NCI-H1092 treated with DMSO at 0.1 percent for 48 hours (cell line): ENCODE measurements around the gene PRLR.
A peak's percentile ranks its signal among the peaks of the same experiment; 100 is the strongest.

Experiments
- DNase-seq: peaks from one replicate; lab custom pipeline; 2025; lab: John Stamatoyannopoulos, UW

Gene PRLR

DNA sequence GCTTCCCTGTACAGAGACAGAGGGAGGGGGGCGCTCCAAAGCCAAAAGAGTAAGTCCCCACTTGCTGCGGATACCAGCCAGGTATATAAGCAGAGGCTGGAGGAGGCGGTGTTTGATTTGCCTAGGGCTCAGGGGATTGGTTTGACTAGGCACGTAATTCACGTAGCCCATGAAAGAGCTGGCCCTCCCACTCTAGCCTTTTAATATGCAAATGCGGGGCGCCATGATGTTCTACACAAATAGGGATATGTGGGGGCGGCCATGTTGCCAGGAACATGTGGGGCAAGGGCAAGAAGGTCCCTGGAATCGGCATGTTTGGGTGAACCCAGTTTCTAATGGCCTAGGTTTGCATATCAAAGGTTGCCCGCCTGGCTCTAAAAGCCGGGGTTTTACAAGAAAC is 3.3 kb upstream of the PRLR start:
- DNase-seq: no peak

DNA sequence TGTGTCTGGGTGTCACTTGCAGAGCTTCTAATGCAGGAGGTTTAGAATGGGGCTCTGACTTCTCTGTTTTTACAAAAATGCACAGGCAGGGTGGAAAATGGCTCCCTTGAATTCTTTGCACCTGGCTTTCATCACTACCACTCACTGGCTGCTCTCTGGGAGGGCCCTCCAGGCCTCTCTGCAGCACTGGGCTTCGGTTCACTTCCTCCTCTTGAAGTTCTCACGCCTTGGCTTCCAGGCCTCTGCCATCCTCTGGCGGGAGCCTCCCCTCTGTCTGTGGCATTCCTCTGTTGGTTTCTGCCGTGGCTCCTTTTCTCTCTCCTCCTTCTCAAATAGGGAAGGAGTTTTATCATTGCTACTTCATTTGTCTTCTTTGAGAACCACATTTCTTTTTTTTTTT is 2.8 kb upstream of the PRLR start:
- DNase-seq: no peak

DNA sequence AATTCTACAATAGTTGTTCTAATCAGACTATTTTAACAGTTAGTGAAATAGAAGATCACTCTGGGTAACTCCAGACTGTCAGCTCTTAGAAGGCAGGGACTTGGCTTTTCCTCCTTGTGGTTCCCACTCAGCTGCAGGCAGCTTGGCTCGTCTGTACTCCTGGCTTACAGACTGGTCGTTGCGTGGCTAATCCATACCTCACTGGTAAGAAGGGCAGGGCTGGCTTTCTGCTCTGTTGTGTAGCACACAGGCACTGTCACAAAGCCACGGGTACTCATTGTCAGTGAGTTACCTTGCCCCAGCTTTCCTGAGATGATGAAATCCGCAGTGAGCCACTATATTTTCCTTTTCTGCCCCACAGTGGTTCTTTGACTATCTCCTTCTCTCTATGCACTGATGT is 1.8 kb upstream of the PRLR start:
- DNase-seq: no peak

DNA sequence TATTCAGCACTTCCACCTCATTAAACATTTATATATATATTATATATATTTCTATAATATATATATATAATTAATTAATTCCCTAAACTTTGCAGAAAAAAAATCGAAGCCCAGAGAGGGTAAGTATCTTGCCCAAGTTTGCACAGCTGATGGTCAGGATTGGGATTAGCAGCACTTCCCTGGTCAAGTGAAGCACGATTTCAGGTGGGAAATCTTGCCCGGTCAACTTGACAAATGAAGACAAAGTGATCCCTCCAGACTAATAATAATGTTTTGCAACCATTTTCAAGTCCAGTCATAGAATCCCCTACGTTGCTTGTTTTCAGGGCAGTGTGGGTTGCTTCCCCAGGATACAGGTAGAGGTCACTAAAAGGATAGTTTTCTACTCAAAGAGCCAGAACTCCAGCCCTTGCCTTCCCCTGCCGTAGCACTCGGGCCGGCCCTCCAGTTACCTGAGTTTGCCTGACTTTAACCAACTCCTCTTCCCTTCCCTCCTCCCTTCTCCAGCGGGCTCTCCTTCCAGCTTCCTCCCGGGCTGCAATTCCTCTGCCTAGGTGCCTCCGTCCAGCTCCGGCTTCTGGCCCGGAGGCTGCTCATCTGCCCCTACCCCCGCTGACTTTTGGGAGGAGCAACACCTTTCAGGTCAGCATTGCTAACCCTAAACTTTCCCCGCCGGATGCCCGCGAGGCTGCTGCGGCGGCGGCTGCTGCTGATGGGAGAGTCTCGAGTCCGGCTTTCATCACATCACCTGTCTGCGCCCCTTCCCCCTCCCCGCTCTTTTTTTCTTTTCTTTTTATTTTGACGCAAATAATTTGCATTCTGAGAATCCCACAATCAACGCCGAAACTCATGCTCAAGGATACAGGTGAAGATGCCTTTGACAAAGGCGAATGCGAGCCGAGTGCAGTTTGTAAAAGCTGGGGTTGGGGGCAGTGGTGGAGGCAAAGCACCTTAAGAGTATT is 930 bp downstream of the PRLR start:
- peak; percentile 3 for DNase-seq

DNA sequence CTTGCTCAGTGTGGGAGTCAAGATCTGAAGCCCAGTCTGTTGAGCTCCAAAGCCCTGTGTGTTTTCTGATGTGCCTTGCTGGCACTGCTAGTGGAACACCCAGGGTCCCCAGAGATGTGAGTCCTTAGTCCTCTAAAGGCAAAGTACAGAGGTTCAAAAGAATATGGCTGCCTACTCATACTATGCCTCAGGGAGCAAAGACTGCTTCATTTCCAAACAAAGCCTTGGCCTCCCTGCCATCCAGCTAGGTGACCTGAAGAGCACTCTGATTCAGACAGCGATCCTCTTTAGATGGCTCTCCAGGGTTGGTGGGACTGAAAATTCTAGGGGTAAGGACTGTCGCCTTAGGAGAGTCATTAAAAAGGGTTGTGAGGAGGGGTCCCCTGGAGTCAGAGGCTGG is 2.0 kb downstream of the PRLR start:
- no peak for DNase-seq

DNA sequence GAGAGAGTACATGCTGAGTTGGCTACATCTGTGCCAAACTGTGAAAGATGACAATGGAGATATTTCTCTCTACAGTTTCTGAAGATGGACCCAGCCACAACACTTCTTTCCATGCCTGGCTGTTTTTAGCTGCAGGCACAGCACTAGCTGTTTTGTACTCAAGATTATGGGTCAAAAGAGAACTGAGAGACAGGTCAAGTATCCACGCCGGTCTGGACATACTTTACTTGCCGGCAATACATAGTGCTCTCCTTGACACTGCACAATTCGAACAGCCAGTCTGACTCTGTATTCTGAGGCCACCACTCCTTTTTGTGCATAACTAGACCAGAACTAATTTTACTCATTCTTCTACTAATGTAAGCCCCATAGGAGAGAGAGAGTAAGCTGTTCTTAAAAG is 2.6 kb downstream of the PRLR start:
- DNase-seq: no peak

DNA sequence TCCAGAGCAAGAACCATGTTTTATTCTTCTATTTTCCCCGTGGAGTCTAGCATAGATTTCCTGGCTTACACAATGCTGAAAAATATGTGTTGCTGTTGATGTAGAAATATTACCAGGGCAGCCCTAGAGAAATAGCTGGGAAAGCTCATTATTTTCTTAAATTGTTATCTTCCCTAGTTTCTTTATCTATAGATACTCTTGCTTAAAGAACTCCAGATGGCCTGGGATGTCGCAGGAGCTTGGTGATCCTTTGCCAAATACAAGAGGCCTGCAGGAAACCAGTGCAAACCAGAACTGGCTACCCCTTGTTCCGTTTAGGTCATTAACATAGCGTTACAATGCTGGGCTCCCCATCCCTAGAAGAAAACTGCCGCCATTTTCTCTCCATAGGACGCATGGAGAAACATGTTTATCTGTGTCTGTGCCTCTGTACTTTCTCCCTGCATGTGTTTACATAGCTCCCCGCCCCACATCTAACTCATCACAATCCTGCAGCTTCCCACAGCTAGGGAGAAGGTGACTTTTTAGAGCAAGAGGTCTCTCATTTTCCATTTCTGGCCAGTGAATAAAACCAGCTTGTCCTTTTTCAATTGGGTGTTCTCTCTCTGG is 6.4 kb downstream of the PRLR start:
- DNase-seq: no peak

DNA sequence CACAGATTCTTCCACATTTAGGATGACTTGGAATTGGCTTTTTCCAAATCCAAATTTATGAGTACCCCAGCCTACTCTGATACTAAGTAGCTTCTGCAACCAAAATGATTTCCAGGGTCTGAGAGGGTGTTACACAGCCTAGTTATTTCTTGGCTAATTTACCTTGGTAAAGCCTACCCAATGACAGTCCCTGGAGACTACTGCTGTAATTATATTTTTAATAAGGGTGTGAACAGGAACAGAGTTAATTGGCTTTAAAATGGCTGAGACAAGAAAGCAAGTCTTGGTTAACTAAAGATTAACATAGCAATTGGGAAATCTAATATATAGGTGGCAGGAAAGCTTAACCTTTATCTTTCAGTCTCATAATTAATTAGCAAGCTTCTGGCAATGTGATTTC is 9.3 kb downstream of the PRLR start:
- no peak for DNase-seq

DNA sequence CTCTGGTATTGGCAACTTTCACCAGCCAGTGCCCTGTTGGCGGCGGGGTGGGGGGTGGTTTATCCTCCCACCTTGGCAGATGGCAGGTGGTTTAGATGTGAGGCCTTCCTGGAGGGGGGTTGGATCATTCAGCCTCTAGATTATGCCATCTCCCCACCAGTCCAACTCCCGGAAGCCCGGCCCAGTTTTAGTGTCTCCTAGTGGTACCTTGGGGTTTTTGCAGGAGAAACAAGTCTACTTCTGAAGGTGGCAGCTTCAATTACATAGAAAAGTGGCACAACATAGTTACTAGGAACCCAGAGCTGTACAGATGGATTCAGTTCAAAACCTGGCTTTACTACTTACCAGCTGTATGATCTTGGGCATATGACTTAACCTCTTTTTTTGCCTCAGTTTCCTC is 11.3 kb downstream of the PRLR start:
- DNase-seq: no peak

DNA sequence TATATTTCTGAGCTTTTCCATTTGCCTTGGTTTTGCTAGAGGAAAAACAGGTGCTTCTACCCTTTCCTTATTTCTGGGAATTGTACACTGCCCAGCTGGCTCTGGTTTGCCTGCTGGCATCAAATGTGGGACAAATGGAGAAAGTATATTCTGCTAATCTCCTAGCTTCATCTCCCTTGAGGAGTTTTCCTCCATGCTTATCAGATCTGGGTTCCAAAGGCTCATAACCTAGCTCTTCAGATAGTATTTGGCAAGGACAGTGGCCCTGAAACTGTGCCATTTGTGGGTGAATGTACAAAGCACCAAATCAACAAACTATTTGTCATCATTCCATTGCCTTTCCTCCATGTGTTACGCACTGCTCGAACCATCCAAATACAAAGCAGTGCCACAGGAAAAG is 16.2 kb downstream of the PRLR start:
- DNase-seq: no peak

DNA sequence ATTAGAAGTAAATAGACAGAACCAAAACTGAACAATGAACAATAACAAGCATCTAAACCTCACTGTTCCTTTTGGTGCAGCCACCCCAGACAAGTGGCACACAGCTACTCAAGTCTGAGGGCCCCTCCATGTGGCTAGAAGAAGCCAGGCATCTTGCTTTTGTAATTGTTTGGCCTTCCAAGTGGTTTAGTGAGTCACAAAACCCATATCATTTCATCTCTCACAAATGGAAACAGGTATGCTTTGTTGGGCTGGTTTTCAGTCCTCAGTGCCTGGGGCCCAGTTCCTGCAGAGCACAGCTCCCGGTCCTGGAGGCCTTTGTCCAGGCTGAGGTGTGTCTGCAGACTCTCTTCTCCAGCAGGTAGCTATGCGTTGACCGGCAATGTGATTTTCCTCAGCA is 16.7 kb downstream of the PRLR start:
- DNase-seq: no peak

DNA sequence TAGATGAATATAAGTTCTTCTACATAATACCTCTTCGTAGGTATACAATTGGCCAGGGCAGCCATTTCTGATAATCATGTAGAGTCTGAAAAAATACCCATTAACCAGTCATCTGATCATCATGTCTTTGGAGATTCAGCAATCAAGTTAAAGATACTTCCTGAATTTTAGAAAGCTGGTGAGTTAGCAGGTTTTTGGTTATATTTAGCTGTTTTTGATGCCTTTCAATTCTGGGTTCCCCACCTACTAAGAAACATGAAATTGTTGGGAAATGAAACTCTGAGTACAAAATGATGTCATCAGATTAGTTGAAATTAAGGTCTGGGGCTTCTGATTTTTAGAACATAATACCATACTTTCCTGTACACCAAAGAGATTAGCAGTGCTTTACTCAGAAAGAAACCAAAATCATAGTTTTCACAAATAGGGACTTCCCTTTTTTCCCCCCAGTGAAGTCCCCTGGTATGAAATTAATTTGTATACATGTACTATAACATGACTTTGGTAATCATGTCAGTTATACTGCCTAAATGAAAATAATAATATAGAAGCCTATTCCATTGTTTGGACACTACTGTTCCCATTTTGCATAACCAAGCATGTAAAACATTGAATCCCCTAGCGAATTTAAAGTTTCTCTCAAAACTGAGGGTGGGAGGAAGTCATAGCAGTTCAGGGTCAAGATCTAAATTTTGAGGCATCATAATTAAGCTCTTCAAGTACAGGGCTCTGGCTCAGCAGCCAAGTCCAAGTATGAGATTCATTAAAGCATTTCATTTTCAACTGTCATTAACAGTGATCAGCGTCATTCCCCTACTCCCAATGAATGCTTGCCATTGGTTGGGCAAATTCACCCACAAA is 17.9 kb downstream of the PRLR start:
- no peak for DNase-seq

DNA sequence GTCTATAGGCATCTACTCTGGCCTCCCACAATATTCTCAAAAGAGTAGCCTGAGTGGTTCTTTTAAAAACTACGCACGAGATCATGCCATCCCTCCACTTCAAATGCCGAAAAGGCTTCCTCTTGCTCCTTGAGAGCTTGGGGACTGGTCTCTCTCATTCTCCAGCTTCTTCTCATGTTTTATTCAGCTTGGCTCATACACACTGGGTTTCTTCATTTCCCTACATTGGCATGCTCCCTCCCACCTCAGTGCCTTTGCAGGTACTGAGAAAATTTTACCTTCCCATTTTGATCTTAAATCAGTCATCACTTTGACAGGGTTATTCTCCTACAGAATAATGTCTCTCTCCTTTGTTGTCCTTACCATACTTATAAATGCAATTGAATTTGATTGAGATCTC is 20.4 kb downstream of the PRLR start:
- DNase-seq: no peak

DNA sequence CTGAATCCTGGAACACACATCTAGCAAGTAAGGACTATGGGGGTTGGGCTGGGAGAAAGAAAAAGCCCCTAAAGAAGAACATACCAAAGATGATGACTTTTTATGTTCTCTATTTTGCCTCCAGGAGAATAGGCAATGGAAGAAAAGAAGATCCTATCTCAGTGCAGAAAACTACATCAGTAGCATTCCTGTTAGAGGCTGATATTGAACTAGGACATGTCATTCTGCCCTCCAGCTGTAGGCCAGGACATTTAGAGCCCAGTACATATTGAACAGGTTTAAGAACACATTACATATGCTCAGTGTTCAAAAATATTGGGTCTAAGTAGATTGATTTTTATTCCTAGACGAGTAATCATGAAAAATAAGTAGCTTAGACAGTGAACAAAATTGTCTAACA is 24.7 kb downstream of the PRLR start:
- DNase-seq: no peak

DNA sequence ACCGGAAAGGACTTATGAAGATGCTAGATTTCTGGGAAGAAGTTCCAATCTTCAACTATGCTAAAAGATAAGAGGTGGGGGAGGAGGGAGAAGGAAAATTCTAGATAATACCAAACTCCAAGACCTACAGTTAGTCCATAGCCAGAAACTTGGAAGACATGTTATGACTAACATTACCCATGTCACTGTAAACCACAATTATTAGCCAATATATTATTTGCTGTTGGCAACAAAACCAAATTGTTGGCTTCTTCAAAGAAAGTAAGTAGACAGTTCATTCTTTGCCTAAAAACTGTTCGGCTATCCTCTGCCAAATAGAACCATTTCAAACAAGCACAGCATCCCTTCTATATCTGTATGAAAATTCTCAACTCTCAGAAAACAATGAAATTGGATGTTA is 25.1 kb downstream of the PRLR start:
- no peak for DNase-seq

DNA sequence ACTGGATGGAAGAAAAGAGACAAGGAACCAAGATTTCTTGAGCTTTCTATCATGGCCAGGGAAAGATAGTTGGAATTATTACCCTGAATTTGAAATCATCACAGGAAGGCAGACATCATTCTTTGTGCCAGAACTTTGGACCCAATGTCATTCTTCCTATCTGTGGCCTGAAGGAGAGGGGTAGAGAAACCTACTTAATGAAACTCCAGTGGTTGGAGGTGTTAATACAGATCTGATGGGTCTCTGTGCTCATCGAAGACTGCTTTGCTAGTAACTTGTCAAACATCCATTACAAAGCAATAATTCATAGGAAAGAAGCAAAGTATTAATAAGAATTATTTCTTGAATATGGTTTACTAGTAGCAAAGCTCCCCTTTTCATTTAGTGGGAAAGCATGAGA is 26.9 kb downstream of the PRLR start:
- no peak for DNase-seq

DNA sequence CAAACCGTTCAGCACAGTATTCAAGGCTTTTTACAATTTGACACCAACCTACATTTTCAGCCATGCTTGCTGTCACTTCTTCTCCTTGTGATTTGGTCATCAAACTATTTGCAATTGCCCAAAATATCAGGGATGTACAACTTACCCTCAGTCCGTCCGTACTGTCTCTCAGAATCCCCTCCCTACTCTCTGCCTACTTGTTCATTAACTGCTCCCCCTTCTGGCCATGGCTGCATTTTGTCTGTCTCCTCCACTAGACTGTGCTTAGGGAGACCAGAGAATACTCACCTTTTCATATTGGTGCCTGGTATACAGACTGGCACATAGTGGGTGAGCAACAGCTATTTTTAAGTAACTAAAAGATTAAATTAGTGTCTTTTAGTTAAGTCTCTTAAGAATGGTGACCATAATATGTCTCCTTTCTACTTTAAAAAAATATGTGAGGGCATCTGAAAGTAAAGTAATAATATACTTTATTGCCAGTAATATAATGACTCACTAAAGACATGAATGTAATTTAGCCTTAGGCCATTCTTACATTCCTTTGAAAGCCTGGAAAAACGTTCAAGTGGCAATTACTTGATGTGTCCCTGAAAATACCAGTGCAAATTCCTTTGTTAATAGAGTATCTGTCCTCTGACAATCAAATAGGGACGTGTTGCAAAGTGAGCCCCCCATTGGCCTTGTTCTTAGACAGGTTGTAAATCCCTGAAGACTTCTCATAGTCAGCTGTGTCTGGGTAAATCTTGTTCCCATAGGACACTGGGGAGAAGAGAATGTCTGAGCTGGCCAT is 27.8 kb downstream of the PRLR start:
- DNase-seq: peak; percentile 10

DNA sequence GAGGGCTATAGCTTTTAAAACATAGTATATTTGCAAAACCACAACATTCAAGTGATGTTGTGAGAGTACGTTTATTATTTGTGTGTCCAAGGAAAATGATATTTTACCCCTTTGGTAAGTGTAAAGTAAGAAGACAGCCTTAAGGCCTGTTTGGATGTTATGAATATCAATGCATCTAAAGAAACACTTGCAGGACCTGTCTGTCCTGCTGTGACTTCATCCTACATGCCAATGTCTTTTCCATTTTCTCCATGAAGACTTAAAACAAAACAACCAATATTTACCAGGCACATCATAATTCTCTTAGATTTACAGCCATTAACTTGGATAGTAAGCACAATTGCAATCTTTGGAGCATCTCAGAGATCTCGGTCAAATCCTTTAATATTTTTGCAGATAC is 29.0 kb downstream of the PRLR start:
- DNase-seq: no peak

DNA sequence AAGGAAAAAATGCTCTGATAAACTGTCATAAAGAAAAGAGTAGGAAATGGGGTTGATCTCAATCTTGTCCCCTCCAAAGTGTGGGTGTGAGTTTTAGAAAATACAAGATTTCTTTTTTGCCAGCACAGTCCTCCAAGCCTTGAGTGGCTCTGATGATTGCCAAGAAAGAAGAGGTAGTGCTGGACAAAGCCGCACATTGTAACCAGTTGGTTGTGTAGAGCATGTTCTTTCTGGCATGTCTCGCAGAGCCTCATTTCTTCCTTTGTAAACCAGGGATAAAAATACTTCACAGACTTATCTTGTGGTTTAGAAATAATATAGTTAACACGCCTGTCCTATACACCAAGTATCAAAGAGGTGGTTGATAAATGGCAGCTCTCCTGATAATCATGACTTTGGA is 30.4 kb downstream of the PRLR start:
- no peak for DNase-seq

DNA sequence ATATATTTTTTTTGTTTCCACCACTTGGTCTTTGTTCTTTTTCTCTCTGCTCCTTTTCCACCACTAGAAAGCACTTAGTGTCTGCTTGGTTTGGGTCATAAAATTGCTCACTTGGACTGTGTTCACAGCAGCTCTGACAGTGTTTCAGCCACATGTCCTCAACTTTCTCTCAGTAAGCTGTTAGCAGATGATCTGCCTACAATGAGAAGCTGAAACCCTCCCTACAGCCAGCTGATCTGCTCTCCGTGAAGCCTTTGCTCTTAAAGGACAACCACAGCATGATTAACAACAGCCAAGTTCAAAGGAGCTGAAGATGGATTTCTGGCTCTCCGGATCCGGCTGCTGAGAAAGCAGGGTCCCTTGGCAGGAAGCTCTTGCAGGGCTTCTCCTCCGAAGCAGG is 31.6 kb downstream of the PRLR start:
- DNase-seq: no peak

DNA sequence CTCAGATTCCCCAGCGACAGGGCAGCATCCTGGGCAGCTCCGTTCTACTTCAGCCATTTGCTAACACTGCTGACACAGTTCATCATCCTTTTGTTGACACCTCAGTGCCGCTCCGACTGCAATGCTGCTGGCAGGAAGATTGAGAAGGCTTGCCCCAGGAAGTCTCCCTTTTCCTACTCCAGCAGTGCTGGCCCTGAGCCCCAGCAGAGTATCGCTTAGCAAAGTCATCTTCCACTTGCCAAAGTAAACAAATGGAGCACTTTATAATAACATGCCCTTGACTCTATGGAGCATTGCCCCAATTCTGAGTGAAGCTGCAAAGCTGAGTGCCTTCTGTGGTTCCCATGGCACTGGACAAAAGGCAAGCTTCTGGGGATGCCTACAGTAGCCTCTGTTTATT is 32.2 kb downstream of the PRLR start:
- peak; percentile 79 for DNase-seq

DNA sequence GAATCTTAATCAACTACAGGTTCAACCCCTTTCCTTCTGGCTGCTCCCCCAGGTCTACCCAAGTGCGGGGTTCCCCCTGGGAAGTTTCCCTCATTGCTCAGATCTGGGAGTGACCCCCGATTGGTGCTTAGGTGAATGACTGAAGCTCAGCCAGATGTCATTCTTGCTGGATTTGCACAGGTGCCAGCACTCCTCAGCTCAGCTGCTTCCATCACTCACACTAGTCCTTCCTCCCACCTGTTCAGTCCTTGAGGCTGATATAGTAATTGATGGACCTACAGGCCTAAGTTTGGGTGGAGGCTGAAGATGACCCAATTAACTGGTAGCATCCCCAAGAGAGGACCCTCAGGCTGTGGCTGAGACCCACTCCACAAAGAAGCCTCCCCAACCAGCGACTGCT is 32.9 kb downstream of the PRLR start:
- no peak for DNase-seq
